Natural killer cell (primary cell): ENCODE measurements around the gene CUL3. TPM values are rescaled to one million over a fixed set of nuclear protein-coding genes. Genes with fewer than 3 reads are reported as not detected.
"Not testable (repeated sequence)": the region's sequence is repeated elsewhere in the genome, so short reads cannot be mapped to it uniquely, and the experiment has no call there.

ENCODE experiments used
- ATAC-seq, 3 donors: fragments of 150-1000 bp in 2 of 3; fragments of 200-7000 bp in 1 of 3; cut with Tn5 transposase; 1 replicate in 1 of 3; 2 replicates in 2 of 3; pipeline ENCODE4 v1.10.0; 2021; ENCODE audit warnings: mild to moderate bottlenecking in 2 of 3, moderate library complexity in 2 of 3
- DNase-seq, 2 donors: peaks; one replicate each; pipeline versions ENCODE4 v3.0.0 to v3.0.0-alpha.2; 2013 to 2021; ENCODE audit warnings: mixed read lengths in 1 of 2
- H3K27ac ChIP-seq: one replicate; pipeline ENCODE4 v1.5.1; 2013; ENCODE audit warnings: mild to moderate bottlenecking, low read length
- H3K27me3 ChIP-seq: one replicate; pipeline ENCODE4 v1.6.1; 2013; ENCODE audit warnings: low read length; ENCODE audit not compliant: control insufficient read depth, insufficient read depth
- H3K36me3 ChIP-seq: one replicate; pipeline ENCODE4 v1.6.1; 2013; ENCODE audit warnings: low read length; ENCODE audit not compliant: control insufficient read depth, insufficient read depth
- H3K4me1 ChIP-seq: one replicate; pipeline ENCODE4 v1.6.1; 2013; ENCODE audit warnings: low read length; ENCODE audit not compliant: control insufficient read depth, insufficient read depth
- H3K4me3 ChIP-seq: one replicate; pipeline ENCODE4 v1.5.1; 2013; ENCODE audit warnings: low read length
- H3K9me3 ChIP-seq: one replicate; pipeline ENCODE4 v1.6.1; 2013; ENCODE audit warnings: low read length; ENCODE audit not compliant: control insufficient read depth, insufficient read depth
- H3K27ac Mint-ChIP-seq, 2 donors: one replicate each; pipeline ENCODE4 v1.8.0; 2022; ENCODE audit warnings: mild to moderate bottlenecking in 2 of 2, mixed read lengths in 2 of 2, moderate library complexity in 1 of 2
- H3K27me3 Mint-ChIP-seq, 2 donors: one replicate each; pipeline ENCODE4 v1.8.0; 2022; ENCODE audit warnings: low read depth in 2 of 2, mixed read lengths in 2 of 2
- H3K36me3 Mint-ChIP-seq: one replicate; pipeline ENCODE4 v1.8.0; 2022; ENCODE audit warnings: mixed read lengths
- H3K4me1 Mint-ChIP-seq, 2 donors: one replicate each; pipeline ENCODE4 v1.8.0; 2022; ENCODE audit warnings: mixed read lengths in 2 of 2
- H3K4me3 Mint-ChIP-seq: one replicate; pipeline ENCODE4 v1.8.0; 2022; ENCODE audit warnings: mild to moderate bottlenecking, moderate library complexity, mixed read lengths
- H3K9me3 Mint-ChIP-seq, 2 donors: one replicate each; pipeline ENCODE4 v1.8.0; 2022; ENCODE audit warnings: mixed read lengths in 2 of 2
- WGBS: methylation state at CpG from one replicate; pipeline ENCODE4 v1.1.7; 2013; ENCODE audit warnings: missing lambda C conversion rate; ENCODE audit not compliant: insufficient coverage; 5-methylcytosine and 5-hydroxymethylcytosine counted together
- intact Hi-C: fragments of 100-400 bp; cut with micrococcal nuclease; formaldehyde crosslinking; loops from one replicate; pipeline ENCODE4 v1.14.2; 2022
- total RNA-seq, 4 donors: library from RNA; stranded (reverse); fragments of 120-200 nt in 1 of 4; gene quantifications; one replicate each; pipeline versions ENCODE4 v1.2.3 to v1.2.4, GENCODE V29; 2013 to 2022
- TF ChIP-seq, protein P1 (sequence below): fragments of 200-600 bp; IDR thresholded peaks from one replicate; pipeline ENCODE4 v1.8.0; 2022; ENCODE audit warnings: antibody characterized with exemption

The CUL3 gene
- total RNA-seq, 3 donors from 2014 or later (not counting 1 experiment from before 2014, with no cell fraction given), result 102 to 125 (median 115) TPM

DNA sequence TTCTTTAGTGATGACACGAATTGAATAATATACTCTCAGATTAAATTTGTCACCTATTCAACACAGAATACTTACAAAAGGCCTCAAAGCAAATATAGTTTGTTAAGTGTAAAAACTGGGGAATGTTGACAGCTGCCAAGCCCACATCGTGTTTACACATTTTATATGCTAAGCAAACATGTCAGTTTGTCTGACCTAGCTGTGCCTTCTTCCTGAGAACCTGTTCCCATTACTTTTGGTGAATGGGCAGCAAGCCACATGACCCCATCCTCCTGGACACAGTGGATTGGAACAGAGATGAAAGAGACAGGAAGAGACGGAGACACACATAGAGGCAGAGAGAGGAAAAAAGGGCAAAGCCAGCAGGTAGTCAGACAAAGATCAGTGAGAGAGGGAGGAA, 22.9 kb upstream of the CUL3 start:
- Histone ChIP-seq H3K27me3 (no peaks in the 10 kb centered on the region), H3K36me3 (no peaks in the 10 kb centered on the region), H3K27ac (no peak overlapping the region), H3K4me3 (no peak overlapping the region), H3K4me1 (no peaks in the 10 kb centered on the region), H3K9me3 (no peaks in the 10 kb centered on the region)
- Mint-ChIP-seq H3K4me3 (no peak overlapping the region), H3K36me3 (no peaks in the 10 kb centered on the region), H3K27ac (no peak overlapping the region), H3K4me1 (peaks cover 3% of the 10 kb centered on the region in 2 donors), H3K9me3 (no peaks in the 10 kb centered on the region), H3K27me3 (peaks cover 5 to 14% of the 10 kb centered on the region in 2 donors)
- TF ChIP-seq, protein P1, sequence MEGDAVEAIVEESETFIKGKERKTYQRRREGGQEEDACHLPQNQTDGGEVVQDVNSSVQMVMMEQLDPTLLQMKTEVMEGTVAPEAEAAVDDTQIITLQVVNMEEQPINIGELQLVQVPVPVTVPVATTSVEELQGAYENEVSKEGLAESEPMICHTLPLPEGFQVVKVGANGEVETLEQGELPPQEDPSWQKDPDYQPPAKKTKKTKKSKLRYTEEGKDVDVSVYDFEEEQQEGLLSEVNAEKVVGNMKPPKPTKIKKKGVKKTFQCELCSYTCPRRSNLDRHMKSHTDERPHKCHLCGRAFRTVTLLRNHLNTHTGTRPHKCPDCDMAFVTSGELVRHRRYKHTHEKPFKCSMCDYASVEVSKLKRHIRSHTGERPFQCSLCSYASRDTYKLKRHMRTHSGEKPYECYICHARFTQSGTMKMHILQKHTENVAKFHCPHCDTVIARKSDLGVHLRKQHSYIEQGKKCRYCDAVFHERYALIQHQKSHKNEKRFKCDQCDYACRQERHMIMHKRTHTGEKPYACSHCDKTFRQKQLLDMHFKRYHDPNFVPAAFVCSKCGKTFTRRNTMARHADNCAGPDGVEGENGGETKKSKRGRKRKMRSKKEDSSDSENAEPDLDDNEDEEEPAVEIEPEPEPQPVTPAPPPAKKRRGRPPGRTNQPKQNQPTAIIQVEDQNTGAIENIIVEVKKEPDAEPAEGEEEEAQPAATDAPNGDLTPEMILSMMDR, result no peak
- WGBS, result 94% methylated on average over 2 of the region's 3 CpGs
- no peak for ATAC-seq
- intact Hi-C loops, result no loop called here
- no peak for DNase-seq

DNA sequence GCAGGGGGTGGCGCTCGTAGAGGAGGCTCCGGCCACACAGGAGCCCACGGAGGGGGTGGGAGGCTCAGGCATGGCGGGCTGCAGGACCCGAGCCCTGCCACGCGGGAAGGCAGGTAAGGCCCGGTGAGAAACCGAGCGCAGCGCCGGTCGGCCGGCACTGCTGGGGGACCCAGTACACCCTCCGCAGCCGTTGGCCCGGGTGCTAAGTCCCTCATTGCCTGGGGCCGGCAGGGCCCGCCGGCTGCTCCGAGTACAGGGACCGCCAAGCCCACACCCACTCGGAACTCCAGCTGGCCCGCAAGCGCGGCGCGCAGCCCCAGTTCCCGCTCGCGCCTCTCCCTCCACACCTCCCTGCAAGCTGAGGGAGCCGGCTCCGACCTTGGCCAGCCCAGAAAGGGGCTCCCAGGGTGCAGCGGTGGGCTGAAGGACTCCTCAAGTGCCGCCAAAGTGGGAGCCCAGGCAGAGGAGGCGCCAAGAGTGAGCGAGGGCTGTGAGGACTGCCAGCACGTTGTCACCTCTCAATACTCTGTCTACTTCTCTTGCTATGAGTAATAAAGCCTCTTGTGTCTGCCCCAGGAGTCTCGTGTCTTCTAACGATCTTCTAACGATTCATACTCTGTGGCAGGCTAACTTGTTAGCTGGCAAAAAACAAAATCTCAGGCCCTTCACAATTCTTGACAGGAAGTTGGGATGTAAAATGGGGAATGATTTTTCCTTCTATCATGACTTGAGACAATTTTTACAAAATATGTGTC, 18.8 kb upstream of the CUL3 start:
- Mint-ChIP-seq H3K4me3 (peak overlapping the region; percentile 31), H3K4me1 (peaks cover 11% of the 10 kb centered on the region in 2 donors), H3K27me3 (peaks cover 5 to 14% of the 10 kb centered on the region in 2 donors)
- H3K27ac Mint-ChIP-seq, H3K9me3 Mint-ChIP-seq, DNase-seq, H3K9me3 ChIP-seq, H3K36me3 Mint-ChIP-seq, H3K27ac ChIP-seq, H3K36me3 ChIP-seq, H3K4me3 ChIP-seq, H3K27me3 ChIP-seq, ATAC-seq, H3K4me1 ChIP-seq, intact Hi-C loops: not testable (repeated sequence)
- 94% methylated on average over 31 of the region's 42 CpGs for WGBS

DNA sequence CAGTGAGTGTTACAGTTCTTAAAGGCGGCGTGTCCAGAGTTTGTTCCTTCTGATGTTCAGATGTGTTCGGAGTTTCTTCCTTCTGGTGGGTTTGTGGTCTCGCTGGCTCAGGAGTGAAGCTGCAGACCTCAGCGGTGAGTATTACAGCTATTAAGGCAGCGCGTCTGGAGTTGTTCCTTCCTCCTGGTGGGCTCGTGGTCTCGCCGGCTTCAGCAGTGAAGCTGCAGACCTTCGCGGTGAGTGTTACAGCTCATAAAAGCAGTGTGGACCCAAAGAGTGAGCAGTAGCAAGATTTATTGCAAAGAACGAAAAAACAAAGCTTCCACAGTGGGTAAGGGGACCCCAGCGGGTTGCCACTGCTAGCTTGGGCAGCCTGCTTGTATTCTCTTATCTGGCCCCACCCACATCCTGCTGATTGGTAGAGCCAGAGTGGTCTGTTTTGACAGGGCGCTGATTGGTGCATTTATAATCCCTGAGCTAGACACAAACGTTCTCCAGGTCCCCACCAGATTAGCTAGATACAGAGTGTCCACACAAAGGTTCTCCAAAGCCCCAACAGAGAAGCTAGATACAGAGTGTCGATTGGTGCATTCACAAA, 17.7 kb upstream of the CUL3 start:
- H3K27me3 ChIP-seq, H3K36me3 Mint-ChIP-seq, H3K9me3 ChIP-seq, H3K4me1 ChIP-seq, intact Hi-C loops, DNase-seq, ATAC-seq, H3K27ac ChIP-seq, H3K9me3 Mint-ChIP-seq, H3K36me3 ChIP-seq: not testable (repeated sequence)
- H3K4me3 ChIP-seq, result peak overlapping the region; percentile 25
- H3K27me3 Mint-ChIP-seq, result peaks cover 2 to 14% of the 10 kb centered on the region in 2 donors
- WGBS, result 19% methylated on average over 16 of the region's 17 CpGs
- H3K27ac Mint-ChIP-seq, result peak overlapping the region; percentile 54 to 62
- peak overlapping the region; percentile 91 for H3K4me3 Mint-ChIP-seq
- H3K4me1 Mint-ChIP-seq, result peaks cover 11% of the 10 kb centered on the region in 2 donors

DNA sequence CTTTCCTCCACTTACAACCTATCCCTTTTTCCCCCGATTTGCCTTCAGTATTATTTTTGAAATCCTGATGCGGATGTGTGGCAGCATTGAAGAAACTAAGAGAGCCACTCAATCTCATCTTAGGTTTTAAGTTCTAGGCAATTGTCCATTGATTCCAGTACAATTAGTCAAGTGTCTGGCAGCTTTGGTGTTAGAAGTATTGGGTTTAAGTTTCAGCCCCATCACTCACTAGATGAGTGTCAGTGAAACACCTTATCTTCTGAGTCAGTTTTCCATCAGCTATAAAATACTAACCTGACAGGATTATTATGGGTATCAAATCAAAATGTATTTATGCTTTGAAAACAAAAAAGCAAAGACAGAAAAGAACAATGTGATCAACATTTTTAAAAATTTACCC, 16.8 kb upstream of the CUL3 start:
- WGBS, result 95% methylated on average over 2 of the region's 2 CpGs
- Mint-ChIP-seq H3K4me3 (peak overlapping the region; percentile 91), H3K27me3 (peaks cover 2 to 7% of the 10 kb centered on the region in 2 donors), H3K27ac (no peak overlapping the region), H3K9me3 (no peaks in the 10 kb centered on the region), H3K4me1 (peaks cover 11% of the 10 kb centered on the region in 2 donors), H3K36me3 (no peaks in the 10 kb centered on the region)
- Histone ChIP-seq H3K4me1 (peaks cover 6% of the 10 kb centered on the region), H3K27me3 (no peaks in the 10 kb centered on the region), H3K9me3 (no peaks in the 10 kb centered on the region), H3K27ac (no peak overlapping the region), H3K36me3 (no peaks in the 10 kb centered on the region), H3K4me3 (no peak overlapping the region)
- TF ChIP-seq, protein P1, result no peak
- intact Hi-C loops, result no loop called here
- ATAC-seq, result no peak
- no peak for DNase-seq
